T-helper 17 cell (primary cell): ENCODE results near the gene GJB2. TPM values are rescaled to one million over a fixed set of nuclear protein-coding genes. Genes with fewer than 3 reads are reported as not detected.

Experiments used
- ATAC-seq: fragments of 150-1000 bp; cut with Tn5 transposase; 2 replicates; pipeline ENCODE4 v1.10.0; 2021; ENCODE audit warnings: mild to moderate bottlenecking, moderate library complexity
- DNase-seq, 3 donors: peaks; one replicate each; pipeline versions ENCODE4 v3.0.0 to v3.0.0-alpha.2; 2020 to 2021
- H3K9me3 ChIP-seq: one replicate; pipeline ENCODE4 v1.7.0; 2013; ENCODE audit warnings: low read length, mild to moderate bottlenecking; ENCODE audit not compliant: control insufficient read depth, poor library complexity, severe bottlenecking
- H3K27ac Mint-ChIP-seq: one replicate; pipeline ENCODE4 v1.8.0; 2022; ENCODE audit warnings: mild to moderate bottlenecking, moderate library complexity, mixed read lengths
- H3K27me3 Mint-ChIP-seq: one replicate; pipeline ENCODE4 v1.8.0; 2022; ENCODE audit warnings: mixed read lengths
- H3K36me3 Mint-ChIP-seq: one replicate; pipeline ENCODE4 v1.8.0; 2022; ENCODE audit warnings: low read depth, mixed read lengths
- H3K4me1 Mint-ChIP-seq: one replicate; pipeline ENCODE4 v1.8.0; 2022; ENCODE audit warnings: mild to moderate bottlenecking, mixed read lengths
- H3K4me3 Mint-ChIP-seq: one replicate; pipeline ENCODE4 v1.8.0; 2022; ENCODE audit warnings: mild to moderate bottlenecking, moderate library complexity, mixed read lengths
- total RNA-seq, 4 donors: library from RNA in 2 of 4; stranded (reverse) in 2 of 4; gene quantifications; one replicate each; pipeline ENCODE4 v1.2.3 and lab custom pipeline; 2022 to 2026

The GJB2 gene
- total RNA-seq, 2 donors from 2014 or later = not detected

- H3K4me3 Mint-ChIP-seq = no peak overlapping the region
- H3K9me3 ChIP-seq = no peaks in the 10 kb centered on the region
- H3K36me3 Mint-ChIP-seq = peaks cover 10% of the 10 kb centered on the region
- H3K27me3 Mint-ChIP-seq = peaks cover 53% of the 10 kb centered on the region
- ATAC-seq = no peak
- peaks cover 10% of the 10 kb centered on the region for H3K4me1 Mint-ChIP-seq
- no peak for DNase-seq
- H3K27ac Mint-ChIP-seq = no peak overlapping the region
Observed at GRCh38 chr13:20151016-20151415, 41.7 kb downstream of the GJB2 start.

DNA sequence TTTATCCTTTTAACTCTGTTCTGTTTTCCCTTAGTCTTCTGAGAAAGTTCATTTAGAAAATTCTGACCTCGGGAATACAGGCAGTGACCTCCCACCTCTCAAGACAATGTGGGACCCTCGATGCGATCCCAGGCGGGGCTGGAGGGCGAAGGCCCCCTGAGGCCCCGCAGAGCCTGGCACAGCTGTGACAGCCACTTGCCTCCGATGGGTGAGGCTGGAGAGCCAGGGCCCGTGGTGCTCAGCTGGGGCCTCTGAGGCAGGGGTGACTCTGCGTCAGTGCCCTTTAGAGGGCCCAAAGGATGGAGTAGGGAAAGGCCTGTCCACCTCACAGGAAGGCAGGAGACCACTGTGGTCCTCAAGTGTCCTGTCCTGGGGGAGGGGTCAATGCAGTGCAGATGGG is 42.2 kb downstream of the GJB2 start:
- Mint-ChIP-seq H3K4me3 (no peak overlapping the region), H3K36me3 (peaks cover 10% of the 10 kb centered on the region), H3K4me1 (peaks cover 10% of the 10 kb centered on the region), H3K27me3 (peaks cover 57% of the 10 kb centered on the region), H3K27ac (no peak overlapping the region)
- DNase-seq (no peak), ATAC-seq (no peak)
- no peaks in the 10 kb centered on the region for H3K9me3 ChIP-seq

GRCh38 chr13:20149762-20150161 is 43.0 kb downstream of the GJB2 start:
- H3K4me3 Mint-ChIP-seq = no peak overlapping the region
- peaks cover 10% of the 10 kb centered on the region for H3K4me1 Mint-ChIP-seq
- H3K27me3 Mint-ChIP-seq = peaks cover 57% of the 10 kb centered on the region
- no peak for DNase-seq
- no peak for ATAC-seq
- no peak overlapping the region for H3K27ac Mint-ChIP-seq
- no peaks in the 10 kb centered on the region for H3K9me3 ChIP-seq
- peaks cover 10% of the 10 kb centered on the region for H3K36me3 Mint-ChIP-seq

DNA sequence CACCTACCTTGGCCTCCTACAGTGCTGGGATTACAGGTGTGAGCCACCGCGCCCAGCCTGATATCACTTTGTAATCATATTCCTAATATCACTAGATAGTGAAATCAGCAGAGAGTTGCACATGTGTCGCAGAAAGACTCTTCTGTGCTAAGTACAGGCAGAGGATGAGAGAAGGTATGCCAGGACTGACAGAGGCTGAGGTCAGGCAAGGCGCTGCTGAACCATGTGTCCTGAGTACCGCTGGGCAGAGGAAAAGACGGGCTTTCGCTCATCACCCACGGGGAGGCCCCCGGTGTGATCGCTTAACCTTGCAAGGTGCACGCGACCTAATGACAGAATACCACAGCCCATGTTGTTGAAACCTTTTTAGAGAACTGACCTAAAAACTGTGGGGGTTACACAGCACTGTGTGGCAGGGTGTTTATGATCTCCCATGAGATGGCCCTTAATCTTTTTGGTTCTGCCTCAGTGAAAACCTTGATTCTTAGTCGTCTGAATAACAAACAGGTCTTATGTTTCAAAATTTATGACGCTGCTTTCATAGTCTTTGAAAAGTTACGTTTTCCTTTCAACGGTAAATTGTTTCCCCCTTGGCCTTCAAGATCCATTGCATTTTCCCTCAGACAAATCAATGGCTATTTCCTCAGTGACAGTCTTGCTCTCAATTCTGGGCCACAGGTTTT is 44.1 kb downstream of the GJB2 start:
- no peaks in the 10 kb centered on the region for H3K9me3 ChIP-seq
- H3K27me3 Mint-ChIP-seq = peaks cover 63% of the 10 kb centered on the region
- H3K27ac Mint-ChIP-seq = no peak overlapping the region
- no peak for ATAC-seq
- DNase-seq = no peak
- peaks cover 10% of the 10 kb centered on the region for H3K4me1 Mint-ChIP-seq
- no peak overlapping the region for H3K4me3 Mint-ChIP-seq
- peaks cover 10% of the 10 kb centered on the region for H3K36me3 Mint-ChIP-seq

GRCh38 chr13:20146381-20146780 is 46.4 kb downstream of the GJB2 start:
- H3K36me3 Mint-ChIP-seq = peaks cover 13% of the 10 kb centered on the region

GRCh38 chr13:20145521-20145920 is 47.2 kb downstream of the GJB2 start:
- no peak for DNase-seq
- Mint-ChIP-seq H3K27me3 (peaks cover 70% of the 10 kb centered on the region), H3K36me3 (peaks cover 13% of the 10 kb centered on the region), H3K4me1 (peaks cover 11% of the 10 kb centered on the region), H3K27ac (no peak overlapping the region), H3K4me3 (no peak overlapping the region)
- ATAC-seq = no peak
- no peaks in the 10 kb centered on the region for H3K9me3 ChIP-seq

More at GRCh38 chr13:20146381-20146780, 46.4 kb downstream of the GJB2 start:
- ATAC-seq = no peak
- H3K27ac Mint-ChIP-seq = no peak overlapping the region
- no peak overlapping the region for H3K4me3 Mint-ChIP-seq
- peaks cover 72% of the 10 kb centered on the region for H3K27me3 Mint-ChIP-seq
- no peaks in the 10 kb centered on the region for H3K9me3 ChIP-seq
- peaks cover 14% of the 10 kb centered on the region for H3K4me1 Mint-ChIP-seq
- DNase-seq = no peak

- Mint-ChIP-seq H3K27ac (no peak overlapping the region), H3K27me3 (peaks cover 58% of the 10 kb centered on the region), H3K4me3 (no peak overlapping the region), H3K4me1 (peaks cover 5% of the 10 kb centered on the region), H3K36me3 (peaks cover 3% of the 10 kb centered on the region)
- H3K9me3 ChIP-seq = no peaks in the 10 kb centered on the region
- no peak for DNase-seq
- ATAC-seq = no peak
Observed at GRCh38 chr13:20144141-20144850, 48.4 kb downstream of the GJB2 start.

DNA sequence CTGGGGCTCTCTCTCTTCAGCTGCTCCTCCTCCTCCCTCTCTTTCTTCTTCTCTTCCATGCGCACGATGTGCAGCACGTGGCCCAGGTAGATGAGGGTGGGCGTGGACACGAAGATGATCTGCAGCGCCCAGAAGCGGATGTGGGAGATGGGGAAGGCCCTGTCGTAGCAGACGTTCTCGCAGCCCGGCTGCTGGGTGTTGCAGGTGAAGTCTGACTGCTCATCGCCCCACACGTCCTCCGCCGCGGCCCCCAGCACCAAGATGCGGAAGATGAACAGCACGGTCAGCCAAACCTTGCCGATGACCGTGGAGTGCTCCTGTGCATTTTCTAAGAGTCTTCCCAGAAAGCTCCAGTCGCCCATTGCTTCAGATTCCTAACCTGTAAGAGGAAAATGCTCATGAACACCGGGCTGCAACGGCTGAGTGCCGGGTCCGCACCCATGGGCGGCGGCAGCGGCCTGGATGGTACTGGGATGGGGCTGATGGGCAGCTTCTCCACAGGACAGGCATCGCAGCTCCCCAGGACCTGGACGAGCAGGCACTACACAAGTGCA is 49.7 kb downstream of the GJB2 start:
- H3K9me3 ChIP-seq = no peaks in the 10 kb centered on the region
- H3K4me1 Mint-ChIP-seq = peaks cover 5% of the 10 kb centered on the region
- no peak overlapping the region for H3K27ac Mint-ChIP-seq
- ATAC-seq (no peak), DNase-seq (no peak)
- peaks cover 58% of the 10 kb centered on the region for H3K27me3 Mint-ChIP-seq
- peak overlapping the region; percentile 31 for H3K4me3 Mint-ChIP-seq
- peaks cover 3% of the 10 kb centered on the region for H3K36me3 Mint-ChIP-seq

GRCh38 chr13:20142023-20142926 is 50.5 kb downstream of the GJB2 start:
- peaks cover 3% of the 10 kb centered on the region for H3K36me3 Mint-ChIP-seq
- H3K4me1 Mint-ChIP-seq = peaks cover 5% of the 10 kb centered on the region
- no peaks in the 10 kb centered on the region for H3K9me3 ChIP-seq
- H3K4me3 Mint-ChIP-seq = no peak overlapping the region
- no peak overlapping the region for H3K27ac Mint-ChIP-seq
- H3K27me3 Mint-ChIP-seq = peaks cover 63% of the 10 kb centered on the region
- no peak for DNase-seq
- no peak for ATAC-seq

DNA sequence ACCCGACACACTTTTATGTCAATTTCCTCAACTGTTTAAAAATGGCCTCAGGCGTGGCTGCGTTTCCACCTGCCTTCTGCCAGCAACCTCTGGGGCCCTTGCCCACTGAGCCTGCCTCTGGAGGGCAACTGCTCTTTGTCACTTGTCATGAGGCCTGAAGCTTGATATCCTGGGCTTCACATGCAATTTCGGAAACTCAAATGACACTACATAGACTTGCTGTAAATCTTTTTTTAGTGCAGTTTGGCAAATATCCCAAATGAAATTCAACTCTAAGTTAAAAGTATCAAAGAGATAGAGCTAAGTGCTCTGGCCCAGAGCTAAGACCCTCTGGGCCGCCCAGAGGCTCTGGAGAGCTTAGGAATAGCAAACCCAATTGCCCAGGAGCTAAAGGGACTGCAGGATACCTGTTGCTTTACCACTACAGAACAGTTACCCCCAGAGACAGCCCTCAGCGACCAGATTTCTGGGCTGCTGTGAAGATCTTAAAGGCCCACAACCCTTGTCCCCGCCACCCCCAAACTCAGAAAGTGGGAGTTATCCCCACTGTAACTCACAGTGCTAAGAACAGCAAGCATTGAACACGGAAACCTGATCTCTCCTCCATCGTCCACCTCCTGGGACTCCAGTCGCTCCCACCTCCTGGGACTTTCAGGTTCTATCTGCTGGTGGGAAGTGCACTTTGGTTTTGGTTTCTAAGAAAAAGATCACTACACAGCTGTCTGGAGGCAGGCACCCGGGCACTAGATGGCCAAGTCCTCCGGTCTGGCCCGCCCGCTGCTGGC is 51.3 kb downstream of the GJB2 start:
- H3K27ac Mint-ChIP-seq = no peak overlapping the region
- H3K27me3 Mint-ChIP-seq = peaks cover 57% of the 10 kb centered on the region
- DNase-seq (no peak), ATAC-seq (no peak)
- H3K36me3 Mint-ChIP-seq = peaks cover 3% of the 10 kb centered on the region
- no peak overlapping the region for H3K4me3 Mint-ChIP-seq
- peaks cover 5% of the 10 kb centered on the region for H3K4me1 Mint-ChIP-seq
- H3K9me3 ChIP-seq = no peaks in the 10 kb centered on the region

- no peak overlapping the region for H3K4me3 Mint-ChIP-seq
- no peaks in the 10 kb centered on the region for H3K9me3 ChIP-seq
- peaks cover 48% of the 10 kb centered on the region for H3K27me3 Mint-ChIP-seq
- ATAC-seq (no peak), DNase-seq (no peak)
- H3K4me1 Mint-ChIP-seq = peaks cover 5% of the 10 kb centered on the region
- no peak overlapping the region for H3K27ac Mint-ChIP-seq
- peaks cover 3% of the 10 kb centered on the region for H3K36me3 Mint-ChIP-seq
Observed at GRCh38 chr13:20140487-20140886, 52.3 kb downstream of the GJB2 start.

GRCh38 chr13:20137875-20138274 is 54.9 kb downstream of the GJB2 start:
- Mint-ChIP-seq H3K4me3 (no peak overlapping the region), H3K27ac (no peak overlapping the region), H3K27me3 (peaks cover 35% of the 10 kb centered on the region), H3K4me1 (peaks cover 2% of the 10 kb centered on the region), H3K36me3 (peaks cover 3% of the 10 kb centered on the region)
- H3K9me3 ChIP-seq = no peaks in the 10 kb centered on the region
- ATAC-seq (no peak), DNase-seq (no peak)
